ENCODE results near the gene FAM53A.

- TF ChIP-seq CTCF (IDR thresholded peaks at IDR 0.05), result no peak
- TF ChIP-seq POLR2A (IDR thresholded peaks at IDR 0.05), result no peak
Observed at GRCh38 chr4:1655676-1656075, 28.4 kb downstream of the FAM53A start.
